RWPE2 (cell line): ENCODE results near the gene C5orf63.
"Not testable (repeated sequence)": the region's sequence is repeated elsewhere in the genome, so short reads cannot be mapped to it uniquely, and the experiment has no call there.

Experiments
- ATAC-seq: fragments of 200-7000 bp; cut with Tn5 transposase; 3 replicates; pipeline ENCODE4 v1.9.1; 2021; ENCODE audit warnings: low read depth
- DNase-seq: peaks from one replicate; pipeline ENCODE4 v3.0.0-alpha.2; 2020; ENCODE audit warnings: low spot score
- H3K27ac ChIP-seq: fragments of 450-650 bp; 2 replicates; pipeline ENCODE4 v1.5.1; 2017; ENCODE audit warnings: mild to moderate bottlenecking; ENCODE audit not compliant: poor library complexity, severe bottlenecking
- H3K27me3 ChIP-seq: fragments of 250-450 bp; sonication (Bioruptor Pico); 2 replicates; pipeline ENCODE4 v1.5.1; 2021; ENCODE audit warnings: mild to moderate bottlenecking, moderate library complexity; ENCODE audit not compliant: insufficient read depth, poor library complexity, severe bottlenecking
- H3K36me3 ChIP-seq: fragments of 250-450 bp; sonication (Bioruptor Pico); 2 replicates; pipeline ENCODE4 v1.5.1; 2020; ENCODE audit warnings: low read depth, mild to moderate bottlenecking, moderate library complexity
- H3K4me1 ChIP-seq: fragments of 250-450 bp; sonication (Bioruptor Pico); 2 replicates; pipeline ENCODE4 v1.5.1; 2021; ENCODE audit warnings: mild to moderate bottlenecking, moderate library complexity; ENCODE audit not compliant: insufficient read depth, poor library complexity, severe bottlenecking
- H3K4me3 ChIP-seq: fragments of 250-450 bp; sonication (Bioruptor Pico); 2 replicates; pipeline ENCODE4 v1.5.1; 2021; ENCODE audit warnings: mild to moderate bottlenecking, moderate library complexity; ENCODE audit not compliant: severe bottlenecking
- H3K9me3 ChIP-seq: fragments of 250-450 bp; sonication (Bioruptor Pico); 2 replicates; pipeline ENCODE4 v1.5.1; 2021; ENCODE audit warnings: mild to moderate bottlenecking, moderate library complexity; ENCODE audit not compliant: severe bottlenecking
- TF ChIP-seq, protein P1 (sequence below): fragments of 450-650 bp; IDR thresholded peaks from one replicate; pipeline ENCODE4 v1.5.1; 2017; ENCODE audit warnings: mild to moderate bottlenecking, moderate library complexity; ENCODE audit not compliant: poor library complexity, severe bottlenecking

The C5orf63 gene

DNA sequence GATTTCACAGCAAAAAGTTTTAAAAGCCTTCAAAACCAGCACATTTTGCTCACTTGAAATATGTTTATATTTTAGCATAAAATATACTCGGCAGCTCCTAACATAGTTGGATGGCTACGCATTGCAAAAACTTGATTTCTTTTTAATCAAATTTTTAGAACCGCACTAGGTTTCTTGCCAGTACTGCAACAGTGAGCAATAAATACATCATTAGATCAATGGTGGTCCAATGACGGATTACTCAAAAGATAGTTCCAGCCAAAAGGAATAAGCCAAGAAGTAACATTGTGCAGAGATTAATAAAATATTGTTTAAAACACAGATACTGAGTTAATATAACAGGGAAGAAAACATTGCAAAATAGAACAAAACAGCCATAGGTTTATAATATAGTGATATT, 48.5 kb downstream of the C5orf63 start:
- no peaks in the 10 kb centered on the region for H3K9me3 ChIP-seq
- H3K4me1 ChIP-seq = no peaks in the 10 kb centered on the region
- no peak overlapping the region for H3K27ac ChIP-seq
- no peak overlapping the region for H3K4me3 ChIP-seq
- DNase-seq (no peak), ATAC-seq (no peak)
- H3K36me3 ChIP-seq = no peaks in the 10 kb centered on the region
- no peaks in the 10 kb centered on the region for H3K27me3 ChIP-seq
- TF ChIP-seq, protein P1, sequence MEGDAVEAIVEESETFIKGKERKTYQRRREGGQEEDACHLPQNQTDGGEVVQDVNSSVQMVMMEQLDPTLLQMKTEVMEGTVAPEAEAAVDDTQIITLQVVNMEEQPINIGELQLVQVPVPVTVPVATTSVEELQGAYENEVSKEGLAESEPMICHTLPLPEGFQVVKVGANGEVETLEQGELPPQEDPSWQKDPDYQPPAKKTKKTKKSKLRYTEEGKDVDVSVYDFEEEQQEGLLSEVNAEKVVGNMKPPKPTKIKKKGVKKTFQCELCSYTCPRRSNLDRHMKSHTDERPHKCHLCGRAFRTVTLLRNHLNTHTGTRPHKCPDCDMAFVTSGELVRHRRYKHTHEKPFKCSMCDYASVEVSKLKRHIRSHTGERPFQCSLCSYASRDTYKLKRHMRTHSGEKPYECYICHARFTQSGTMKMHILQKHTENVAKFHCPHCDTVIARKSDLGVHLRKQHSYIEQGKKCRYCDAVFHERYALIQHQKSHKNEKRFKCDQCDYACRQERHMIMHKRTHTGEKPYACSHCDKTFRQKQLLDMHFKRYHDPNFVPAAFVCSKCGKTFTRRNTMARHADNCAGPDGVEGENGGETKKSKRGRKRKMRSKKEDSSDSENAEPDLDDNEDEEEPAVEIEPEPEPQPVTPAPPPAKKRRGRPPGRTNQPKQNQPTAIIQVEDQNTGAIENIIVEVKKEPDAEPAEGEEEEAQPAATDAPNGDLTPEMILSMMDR = no peak

DNA sequence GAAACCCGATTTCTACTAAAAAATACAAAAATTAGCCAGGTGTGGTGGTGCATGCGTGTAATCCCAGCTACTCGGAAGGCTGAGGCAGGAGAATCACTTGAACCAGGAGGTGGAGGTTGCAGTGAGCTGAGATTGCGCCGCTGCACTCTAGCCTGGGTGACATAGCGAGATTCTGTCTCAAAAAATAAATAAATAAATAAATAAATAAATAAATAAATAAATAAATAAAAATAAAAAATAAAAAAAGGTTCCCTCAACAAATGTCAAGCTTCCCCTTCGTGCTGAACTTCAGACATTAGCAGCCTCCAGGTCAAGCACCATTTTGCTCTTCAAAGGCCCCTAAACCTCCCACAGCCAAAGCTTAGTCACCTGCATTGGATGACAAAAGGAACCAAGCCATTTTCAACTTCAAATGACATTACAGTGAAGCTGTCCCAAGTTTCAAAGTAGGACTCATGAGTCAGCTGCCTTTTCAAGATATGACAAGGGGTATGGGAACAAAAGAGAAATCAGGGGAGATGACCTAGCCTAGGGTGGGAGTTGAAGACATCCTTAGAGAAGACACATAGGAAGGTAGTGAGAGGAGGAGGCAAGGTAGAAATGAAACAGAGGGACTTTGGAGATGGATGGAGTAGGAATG, 49.6 kb downstream of the C5orf63 start:
- DNase-seq, H3K4me3 ChIP-seq, H3K4me1 ChIP-seq, H3K36me3 ChIP-seq, H3K27ac ChIP-seq, H3K27me3 ChIP-seq, ATAC-seq, H3K9me3 ChIP-seq: not testable (repeated sequence)

DNA sequence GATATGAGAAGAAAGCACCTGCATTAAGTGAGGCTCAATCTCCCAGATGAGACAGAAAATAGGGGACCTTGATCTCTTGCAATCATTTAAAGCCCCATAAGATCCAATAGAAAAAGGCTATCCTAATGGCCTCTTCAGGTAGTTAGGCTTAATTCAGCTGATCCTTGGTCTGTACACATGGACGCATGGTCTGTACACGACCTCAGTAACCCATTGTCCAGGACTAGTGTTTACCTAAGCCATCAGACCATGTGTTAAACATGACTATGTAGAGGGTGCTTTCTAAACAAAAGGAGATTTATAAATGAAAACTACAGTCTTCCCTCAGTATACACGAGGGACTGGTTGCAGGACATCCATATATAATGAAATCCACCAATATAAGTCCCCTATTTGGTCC, 50.5 kb downstream of the C5orf63 start:
- Histone ChIP-seq H3K4me1 (no peaks in the 10 kb centered on the region), H3K9me3 (no peaks in the 10 kb centered on the region), H3K27me3 (no peaks in the 10 kb centered on the region), H3K4me3 (no peak overlapping the region), H3K36me3 (no peaks in the 10 kb centered on the region), H3K27ac (no peak overlapping the region)
- DNase-seq (no peak), ATAC-seq (no peak)
- TF ChIP-seq, protein P1 = no peak

DNA sequence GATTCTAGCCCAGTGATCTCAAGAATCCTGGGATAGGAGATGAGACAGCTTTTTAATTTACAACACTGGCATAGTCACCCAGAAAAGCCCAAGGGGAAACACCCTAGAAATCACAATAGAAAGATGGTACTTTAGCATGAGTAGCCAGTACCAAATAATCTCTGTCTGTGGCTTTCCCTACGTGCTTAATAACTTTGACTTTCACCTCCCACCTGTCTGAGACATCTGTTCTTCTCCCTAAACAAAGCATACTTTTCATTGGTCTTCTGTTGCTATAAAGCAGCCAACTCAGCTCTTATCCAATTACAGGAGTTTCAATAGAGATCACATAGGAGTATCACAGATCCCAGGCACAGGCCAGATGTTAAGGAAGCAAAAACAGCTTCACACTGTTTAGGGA, 53.4 kb downstream of the C5orf63 start:
- no peak overlapping the region for H3K4me3 ChIP-seq
- ATAC-seq (no peak), DNase-seq (no peak)
- H3K27me3 ChIP-seq = no peaks in the 10 kb centered on the region
- no peak overlapping the region for H3K27ac ChIP-seq
- TF ChIP-seq, protein P1 = no peak
- no peaks in the 10 kb centered on the region for H3K9me3 ChIP-seq
- H3K36me3 ChIP-seq = no peaks in the 10 kb centered on the region
- H3K4me1 ChIP-seq = no peaks in the 10 kb centered on the region

DNA sequence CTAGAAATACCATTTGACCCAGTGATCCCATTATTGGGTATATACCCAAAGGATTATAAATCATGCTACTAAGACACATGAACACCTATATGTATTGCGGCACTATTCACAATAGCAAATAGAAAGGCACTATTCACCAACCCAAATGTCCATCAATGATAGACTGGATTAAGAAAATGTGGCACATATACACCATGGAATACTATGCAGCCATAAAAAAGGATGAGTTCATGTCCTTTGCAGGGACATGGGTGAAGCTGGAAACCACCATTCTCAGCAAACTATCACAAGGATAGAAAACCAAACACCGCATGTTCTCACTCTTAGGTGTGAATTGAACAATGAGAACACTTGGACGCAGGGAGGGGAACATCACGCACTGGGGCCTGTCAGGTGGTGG, 56.6 kb downstream of the C5orf63 start:
- H3K4me3 ChIP-seq, H3K27me3 ChIP-seq, H3K9me3 ChIP-seq, H3K27ac ChIP-seq, ATAC-seq, H3K4me1 ChIP-seq, H3K36me3 ChIP-seq, DNase-seq: not testable (repeated sequence)

DNA sequence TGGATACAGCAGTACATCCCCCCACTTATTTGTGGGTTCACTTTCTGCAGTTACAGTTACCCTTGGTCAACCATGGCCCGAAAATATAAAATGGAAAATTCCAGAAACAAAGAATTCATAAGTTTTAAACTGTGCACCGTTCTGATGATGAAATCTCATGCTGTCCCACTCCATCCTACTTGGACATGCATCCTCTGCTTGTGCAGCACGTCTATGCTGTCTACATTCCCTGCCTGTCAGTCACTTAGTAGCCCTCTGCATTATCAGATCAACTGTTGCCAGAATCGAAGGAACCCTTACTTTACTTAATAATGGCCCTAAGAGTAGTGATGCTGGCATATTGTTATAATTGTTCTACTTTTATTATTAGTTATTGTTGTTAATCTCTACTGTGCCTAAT, 57.6 kb downstream of the C5orf63 start:
- no peak overlapping the region for H3K27ac ChIP-seq

More for the DNA sequence above, 57.6 kb downstream of the C5orf63 start:
- H3K4me3 ChIP-seq = no peak overlapping the region
- DNase-seq = no peak
- ATAC-seq = no peak
- no peaks in the 10 kb centered on the region for H3K9me3 ChIP-seq
- H3K27me3 ChIP-seq = no peaks in the 10 kb centered on the region
- TF ChIP-seq, protein P1 = no peak
- no peaks in the 10 kb centered on the region for H3K4me1 ChIP-seq
- no peaks in the 10 kb centered on the region for H3K36me3 ChIP-seq
